Kidney tubule cell (primary cell): Measurements from ENCODE around the gene DISP3.

ENCODE experiments used
- DNase-seq: peaks from one replicate; pipeline ENCODE4 v3.0.0-alpha.2; 2018; ENCODE audit warnings: low spot score

The DISP3 gene

GRCh38 chr1:11486231-11487009 lies 7.5 kb downstream of the DISP3 start:
- DNase-seq = no peak

GRCh38 chr1:11487196-11487751 lies 8.3 kb downstream of the DISP3 start:
- DNase-seq = no peak

GRCh38 chr1:11488201-11488770 lies 9.3 kb downstream of the DISP3 start:
- DNase-seq = no peak

- no peak for DNase-seq
Measured at GRCh38 chr1:11488966-11489625, 10.1 kb downstream of the DISP3 start.

- no peak for DNase-seq
Measured at GRCh38 chr1:11492235-11492634, 13.3 kb downstream of the DISP3 start.

GRCh38 chr1:11493972-11494655 lies 15.2 kb downstream of the DISP3 start:
- no peak for DNase-seq

- no peak for DNase-seq
Measured at GRCh38 chr1:11494771-11495170, 15.8 kb downstream of the DISP3 start.

- DNase-seq = no peak
Measured at GRCh38 chr1:11495579-11495978, 16.6 kb downstream of the DISP3 start.

GRCh38 chr1:11496551-11497080 lies 17.7 kb downstream of the DISP3 start:
- no peak for DNase-seq

GRCh38 chr1:11498956-11499594 lies 20.1 kb downstream of the DISP3 start:
- DNase-seq = no peak

- no peak for DNase-seq
Measured at GRCh38 chr1:11499601-11500331, 20.8 kb downstream of the DISP3 start.

GRCh38 chr1:11500881-11501280 lies 21.9 kb downstream of the DISP3 start:
- DNase-seq = no peak

- DNase-seq = no peak
Measured at GRCh38 chr1:11501491-11501897, 22.5 kb downstream of the DISP3 start.

GRCh38 chr1:11501906-11502485 lies 23.0 kb downstream of the DISP3 start:
- no peak for DNase-seq

GRCh38 chr1:11502516-11502915 lies 23.6 kb downstream of the DISP3 start:
- no peak for DNase-seq

GRCh38 chr1:11504599-11504998 lies 25.6 kb downstream of the DISP3 start:
- no peak for DNase-seq

- DNase-seq = no peak
Measured at GRCh38 chr1:11505591-11506538, 26.9 kb downstream of the DISP3 start.

GRCh38 chr1:11507309-11507708 lies 28.4 kb downstream of the DISP3 start:
- DNase-seq = no peak

GRCh38 chr1:11513681-11514080 lies 34.7 kb downstream of the DISP3 start:
- DNase-seq = no peak
